Myometrial cell (primary cell): Measurements from ENCODE around the gene MYL1. TPM values are rescaled to one million over a fixed set of nuclear protein-coding genes. Genes with fewer than 3 reads are reported as not detected.

ENCODE experiments used
- total RNA-seq: library from RNA; depleted of rRNA; stranded (reverse); fragments of >200 nt; gene quantifications from 2 replicates; pipeline ENCODE4 v1.2.3, GENCODE V29; 2015

The MYL1 gene
- not detected in 2 replicates for total RNA-seq

GRCh38 chr2:210315015-210315788, at the start of gene MYL1:
Gene MYL1 (minus strand): TSS chr2:210315174. CDS start chr2:210315042, 132 bp downstream.

Other genes with a start within 250 kb of the MYL1 start
- gene KANSL1L, start 143.8 kb downstream of the MYL1 start, total RNA-seq, result 3.2 and 3.7 TPM in 2 replicates
- gene ACADL, start 89.7 kb downstream of the MYL1 start, total RNA-seq, result not detected in 2 replicates
- gene LANCL1, start 161.6 kb upstream of the MYL1 start, total RNA-seq, result 34.6 and 52.8 TPM in 2 replicates
- 12.4 and 23.2 TPM in 2 replicates for gene CPS1, start 241.4 kb upstream of the MYL1 start, total RNA-seq